ENCODE data around the gene DSTN.

DNA sequence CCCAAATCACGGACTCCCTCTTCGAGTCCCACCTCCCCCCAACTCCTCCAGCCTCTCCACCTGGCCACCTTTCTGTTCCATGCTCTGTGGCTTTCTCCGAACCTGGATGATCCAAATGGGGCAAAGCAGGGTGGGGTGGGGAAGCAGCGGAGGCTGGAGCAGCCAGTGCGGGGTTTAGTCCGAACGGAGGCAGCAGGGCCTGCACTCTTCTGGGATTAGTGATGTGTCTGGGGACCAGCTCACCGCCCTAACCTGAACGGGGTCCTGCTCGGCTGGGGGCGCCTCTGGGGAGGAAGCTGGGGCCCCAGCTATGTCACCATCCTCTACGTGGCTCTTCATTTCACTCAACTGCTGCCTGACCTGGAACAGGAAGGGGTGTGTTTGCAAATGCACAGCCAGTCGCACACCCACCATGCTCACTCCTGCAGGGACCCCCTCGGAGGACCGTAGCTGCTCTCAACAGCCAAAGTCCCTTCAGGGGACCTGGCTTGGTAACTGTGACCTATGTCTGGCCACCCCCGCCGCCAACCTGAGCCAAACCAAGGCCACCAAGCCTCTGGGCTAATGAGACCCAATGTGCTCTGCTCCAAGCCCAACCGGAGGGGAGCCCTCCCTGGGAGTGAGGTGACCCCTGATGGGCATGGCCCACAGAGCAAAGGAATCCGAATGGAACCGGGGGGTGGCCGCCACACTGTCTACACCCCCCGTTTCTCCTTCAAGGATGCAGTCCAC is 46.8 kb downstream of the DSTN start:
- TF ChIP-seq, protein P1, sequence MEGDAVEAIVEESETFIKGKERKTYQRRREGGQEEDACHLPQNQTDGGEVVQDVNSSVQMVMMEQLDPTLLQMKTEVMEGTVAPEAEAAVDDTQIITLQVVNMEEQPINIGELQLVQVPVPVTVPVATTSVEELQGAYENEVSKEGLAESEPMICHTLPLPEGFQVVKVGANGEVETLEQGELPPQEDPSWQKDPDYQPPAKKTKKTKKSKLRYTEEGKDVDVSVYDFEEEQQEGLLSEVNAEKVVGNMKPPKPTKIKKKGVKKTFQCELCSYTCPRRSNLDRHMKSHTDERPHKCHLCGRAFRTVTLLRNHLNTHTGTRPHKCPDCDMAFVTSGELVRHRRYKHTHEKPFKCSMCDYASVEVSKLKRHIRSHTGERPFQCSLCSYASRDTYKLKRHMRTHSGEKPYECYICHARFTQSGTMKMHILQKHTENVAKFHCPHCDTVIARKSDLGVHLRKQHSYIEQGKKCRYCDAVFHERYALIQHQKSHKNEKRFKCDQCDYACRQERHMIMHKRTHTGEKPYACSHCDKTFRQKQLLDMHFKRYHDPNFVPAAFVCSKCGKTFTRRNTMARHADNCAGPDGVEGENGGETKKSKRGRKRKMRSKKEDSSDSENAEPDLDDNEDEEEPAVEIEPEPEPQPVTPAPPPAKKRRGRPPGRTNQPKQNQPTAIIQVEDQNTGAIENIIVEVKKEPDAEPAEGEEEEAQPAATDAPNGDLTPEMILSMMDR (IDR thresholded peaks at IDR 0.05): no peak
- no peak for TF ChIP-seq POLR2AphosphoS5 (IDR thresholded peaks at IDR 0.05)
- TF ChIP-seq EP300 (IDR thresholded peaks at IDR 0.05; ENCODE audit: low read depth): no peak
- no peak for TF ChIP-seq POLR2A (IDR thresholded peaks at IDR 0.05)

Data from transverse colon (tissue), 4 donors.